PFSK-1 (cell line): ENCODE measurements around the gene DAB2IP.

Experiments
- POLR2AphosphoS5 ChIP-seq: IDR thresholded peaks from 2 replicates; pipeline ENCODE4 v1.6.1; 2012; ENCODE audit warnings: low read depth, mild to moderate bottlenecking, control low read depth, low read length, moderate library complexity
- SIN3A ChIP-seq: IDR thresholded peaks from 2 replicates; pipeline ENCODE4 v1.6.1; 2012; ENCODE audit warnings: mild to moderate bottlenecking, low read length, moderate library complexity, borderline replicate concordance; ENCODE audit not compliant: insufficient read depth

DNA sequence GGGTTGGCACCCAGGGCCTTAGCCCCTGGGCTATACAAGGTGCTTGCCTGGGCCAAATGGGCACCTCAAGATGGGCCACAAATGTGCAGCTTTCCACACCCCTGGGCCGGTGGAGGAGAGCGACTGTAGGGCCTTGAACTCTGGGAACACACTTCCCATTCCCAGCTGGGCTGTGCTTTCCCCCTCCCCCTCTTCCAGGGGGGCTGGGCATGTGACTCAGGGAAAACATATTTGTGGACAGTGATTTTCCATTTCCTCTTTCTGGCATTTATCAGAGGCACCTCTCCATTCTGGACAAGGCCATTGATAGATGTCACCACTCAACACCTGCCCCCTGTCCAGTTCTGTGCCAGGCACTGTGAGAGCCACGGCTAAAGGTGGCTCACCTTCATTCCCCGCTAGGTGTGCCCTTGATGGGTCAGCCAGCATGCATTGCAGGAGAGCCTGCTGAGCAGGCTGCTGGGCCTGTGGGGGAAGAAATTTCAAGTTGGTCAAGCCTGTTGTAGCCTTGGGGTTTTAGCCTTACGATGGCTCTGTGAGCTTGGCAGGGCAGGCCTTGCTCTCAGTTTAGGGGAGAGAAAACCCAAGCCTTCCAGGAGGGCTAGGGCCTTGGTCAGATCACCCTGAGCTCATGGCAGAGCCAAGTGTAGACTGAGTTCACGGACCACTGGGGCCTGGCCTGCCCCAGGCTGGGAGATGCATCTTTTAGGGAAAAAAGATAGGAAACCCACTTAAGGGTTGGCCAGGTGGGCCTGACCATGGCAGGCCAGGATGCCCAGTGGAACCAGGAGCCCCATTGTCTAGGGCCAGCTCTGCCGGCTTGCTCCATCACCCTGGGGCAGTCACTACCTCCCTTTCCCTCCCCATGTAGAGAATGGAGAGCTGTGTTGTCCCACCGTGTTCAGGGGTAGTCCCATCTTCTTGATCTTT lies 113.9 kb downstream of the DAB2IP start:
- TF ChIP-seq POLR2AphosphoS5, result no peak
- no peak for TF ChIP-seq SIN3A
